T-cell (primary cell): ENCODE data around the gene PKIG. TPM values are rescaled to one million over a fixed set of nuclear protein-coding genes. Genes with fewer than 3 reads are reported as not detected.

Experiments
- ATAC-seq, 4 experiments: fragments of 200-7000 bp in 3 of 4; fragments of 150-1000 bp in 1 of 4; cut with Tn5 transposase; replicated peaks in 1 of 4; 1 replicate in 3 of 4; 2 replicates in 1 of 4; pipeline ENCODE4 v1.10.0; 2021; ENCODE audit warnings: moderate library complexity in 3 of 4, mild to moderate bottlenecking in 2 of 4, moderate number of reproducible peaks in 1 of 4
- CTCF ChIA-PET, 2 donors: fragments of 300-600 bp; sonication (Branson Sonifier 250); formaldehyde crosslinking; loops; one replicate each; lab custom pipeline; 2022; ENCODE audit warnings: antibody characterized with exemption in 2 of 2; lab: Charles Lee
- POLR2A ChIA-PET, 2 donors: fragments of 300-600 bp; sonication (Branson Sonifier 250); formaldehyde crosslinking; loops; one replicate each; lab custom pipeline; 2022; ENCODE audit warnings: antibody characterized with exemption in 2 of 2; lab: Charles Lee
- DNase-seq, 35 experiments: peaks; one replicate each; pipeline versions ENCODE4 v3.0.0 to v3.0.0-alpha.2; 2013 to 2023
- H3K27ac ChIP-seq: one replicate; pipeline ENCODE4 v1.5.1; 2013; ENCODE audit warnings: low read length
- H3K27me3 ChIP-seq, 2 experiments: replicated peaks in 1 of 2; 1 replicate in 1 of 2; 2 replicates in 1 of 2; pipeline versions ENCODE4 v1.6.1 to v1.7.0; 2013; ENCODE audit warnings: low read length in 1 of 2, mixed read lengths in 1 of 2; ENCODE audit not compliant: control insufficient read depth in 2 of 2, insufficient read depth in 2 of 2; ENCODE audit errors: extremely low read depth in 1 of 2
- H3K36me3 ChIP-seq, 2 donors: 1 replicate in 1 of 2; 2 replicates in 1 of 2; pipeline versions ENCODE4 v1.6.1 to v1.7.0; 2013; ENCODE audit warnings: low read length in 1 of 2; ENCODE audit not compliant: control insufficient read depth in 2 of 2, insufficient read depth in 1 of 2; ENCODE audit errors: extremely low read depth in 1 of 2
- H3K4me1 ChIP-seq, 2 experiments: 1 replicate in 1 of 2; 2 replicates in 1 of 2; pipeline versions ENCODE4 v1.6.1 to v1.7.0; 2013; ENCODE audit warnings: low read length in 2 of 2, mixed read lengths in 1 of 2; ENCODE audit not compliant: insufficient read depth in 2 of 2, control insufficient read depth in 1 of 2; ENCODE audit errors: extremely low read depth in 1 of 2
- H3K4me3 ChIP-seq, 2 donors: 1 replicate in 1 of 2; 2 replicates in 1 of 2; pipeline versions ENCODE4 v1.5.1 to v1.7.0; 2013; ENCODE audit warnings: mild to moderate bottlenecking in 2 of 2, low read length in 1 of 2, moderate library complexity in 1 of 2; ENCODE audit not compliant: control insufficient read depth in 1 of 2; ENCODE audit errors: extremely low read depth in 1 of 2
- H3K9me3 ChIP-seq: 2 replicates; pipeline ENCODE4 v1.7.0; 2013
- H3K27ac Mint-ChIP-seq, 2 donors: one replicate each; pipeline ENCODE4 v1.8.0; 2020 to 2021; ENCODE audit warnings: mild to moderate bottlenecking in 2 of 2, mixed read lengths in 2 of 2
- H3K27me3 Mint-ChIP-seq, 2 donors: one replicate each; pipeline ENCODE4 v1.8.0; 2021 to 2022; ENCODE audit warnings: mixed read lengths in 2 of 2
- H3K36me3 Mint-ChIP-seq: one replicate; pipeline ENCODE4 v1.8.0; 2021; ENCODE audit warnings: mixed read lengths
- H3K4me1 Mint-ChIP-seq, 3 donors: one replicate each; pipeline ENCODE4 v1.8.0; 2020 to 2022; ENCODE audit warnings: mixed read lengths in 3 of 3, mild to moderate bottlenecking in 1 of 3
- H3K4me3 Mint-ChIP-seq, 3 donors: one replicate each; pipeline ENCODE4 v1.8.0; 2020 to 2022; ENCODE audit warnings: mild to moderate bottlenecking in 3 of 3, mixed read lengths in 3 of 3, moderate library complexity in 3 of 3
- H3K9me3 Mint-ChIP-seq, 3 donors: one replicate each; pipeline ENCODE4 v1.8.0; 2020 to 2022; ENCODE audit warnings: mixed read lengths in 3 of 3
- WGBS: methylation state at CpG from one replicate; pipeline ENCODE4 v1.1.5; 2013; ENCODE audit warnings: missing lambda C conversion rate; ENCODE audit not compliant: insufficient coverage; 5-methylcytosine and 5-hydroxymethylcytosine counted together
- total RNA-seq, 35 experiments: library from RNA in 6 of 35; stranded (reverse) in 6 of 35; fragments of 120-200 nt in 1 of 35; gene quantifications; one replicate each; pipeline versions ENCODE4 v1.2.1 to v1.2.4 and lab custom pipeline; 2013 to 2026

Gene PKIG
- total RNA-seq, 5 donors from 2014 or later (not counting 1 experiment from before 2014, with no cell fraction given): 2.1 to 7.7 (median 4.7) TPM

- Histone ChIP-seq H3K9me3 (no peaks in the 10 kb centered on the region), H3K36me3 (no peaks in the 10 kb centered on the region)
- no peaks in the 10 kb centered on the region for H3K4me1 Mint-ChIP-seq
Measured at GRCh38 chr20:44561876-44562275, 20.5 kb upstream of the PKIG start.

GRCh38 chr20:44566018-44566417 is 16.4 kb upstream of the PKIG start:
- no peaks in the 10 kb centered on the region for H3K36me3 Mint-ChIP-seq
- H3K4me3 Mint-ChIP-seq: no peak overlapping the region
- no CpG with 5 or more reads among the region's 3 CpGs for WGBS
- H3K36me3 ChIP-seq: no peaks in the 10 kb centered on the region
- POLR2A ChIA-PET: no interaction called here
- no peaks in the 10 kb centered on the region for H3K9me3 ChIP-seq
- DNase-seq (no peak), ATAC-seq (no peak)
- peaks cover 0 to 2% of the 10 kb centered on the region in 2 experiments for H3K27me3 ChIP-seq
- H3K27ac ChIP-seq: no peak overlapping the region
- H3K4me3 ChIP-seq: no peak overlapping the region
- no peaks in the 10 kb centered on the region for H3K4me1 ChIP-seq
- CTCF ChIA-PET: no interaction called here
- H3K27ac Mint-ChIP-seq: no peak overlapping the region
- H3K4me1 Mint-ChIP-seq: peaks cover 2 to 4% (median 4%) of the 10 kb centered on the region in 3 donors
- H3K9me3 Mint-ChIP-seq: no peaks in the 10 kb centered on the region
- peaks cover 0 to 1% of the 10 kb centered on the region in 2 donors for H3K27me3 Mint-ChIP-seq

More at GRCh38 chr20:44561876-44562275, 20.5 kb upstream of the PKIG start:
- H3K36me3 Mint-ChIP-seq: no peaks in the 10 kb centered on the region
- Histone ChIP-seq H3K27ac (no peak overlapping the region), H3K27me3 (peaks cover 0 to 4% of the 10 kb centered on the region in 2 experiments), H3K4me3 (no peak overlapping the region), H3K4me1 (no peaks in the 10 kb centered on the region)
- H3K9me3 Mint-ChIP-seq: no peaks in the 10 kb centered on the region
- H3K27ac Mint-ChIP-seq: peak overlapping the region in 1 of 2 donors; percentile 70
- ChIA-PET POLR2A (no interaction called here), CTCF (interaction anchor here in 1 of 2 donors (0.6 kb wide), 1 partner anchor 19 kb away, joined by 3 read pairs; no protein-coding TSS in a partner anchor)
- ATAC-seq: no peak
- no peak for DNase-seq
- H3K4me3 Mint-ChIP-seq: no peak overlapping the region
- H3K27me3 Mint-ChIP-seq: peaks cover 0 to 3% of the 10 kb centered on the region in 2 donors

- Mint-ChIP-seq H3K4me3 (no peak overlapping the region), H3K27me3 (peaks cover 0 to 1% of the 10 kb centered on the region in 2 donors), H3K4me1 (peaks cover 5 to 11% (median 9%) of the 10 kb centered on the region in 3 donors), H3K27ac (no peak overlapping the region), H3K9me3 (no peaks in the 10 kb centered on the region), H3K36me3 (no peaks in the 10 kb centered on the region)
- Histone ChIP-seq H3K4me3 (no peak overlapping the region), H3K27me3 (peaks cover 0 to 2% of the 10 kb centered on the region in 2 experiments), H3K36me3 (no peaks in the 10 kb centered on the region), H3K9me3 (no peaks in the 10 kb centered on the region), H3K4me1 (peaks cover 0 to 5% of the 10 kb centered on the region in 2 experiments), H3K27ac (no peak overlapping the region)
- POLR2A ChIA-PET: no interaction called here
- CTCF ChIA-PET: no interaction called here
- no peak for DNase-seq
- no peak for ATAC-seq
Measured at GRCh38 chr20:44566811-44567210, 15.6 kb upstream of the PKIG start.

- Histone ChIP-seq H3K27ac (no peak overlapping the region), H3K4me3 (no peak overlapping the region), H3K4me1 (peaks cover 0 to 5% of the 10 kb centered on the region in 2 experiments), H3K9me3 (no peaks in the 10 kb centered on the region), H3K27me3 (no peaks in the 10 kb centered on the region), H3K36me3 (no peaks in the 10 kb centered on the region)
- no peak overlapping the region for H3K27ac Mint-ChIP-seq
- H3K36me3 Mint-ChIP-seq: no peaks in the 10 kb centered on the region
- H3K9me3 Mint-ChIP-seq: no peaks in the 10 kb centered on the region
- no CpG with 5 or more reads among the region's 1 CpG for WGBS
- H3K27me3 Mint-ChIP-seq: peaks cover 0 to 1% of the 10 kb centered on the region in 2 donors
- ATAC-seq: no peak
- POLR2A ChIA-PET: no interaction called here
- CTCF ChIA-PET: no interaction called here
- peaks cover 5 to 11% (median 9%) of the 10 kb centered on the region in 3 donors for H3K4me1 Mint-ChIP-seq
- DNase-seq: no peak
- H3K4me3 Mint-ChIP-seq: no peak overlapping the region
Measured at GRCh38 chr20:44570367-44570766, 12.0 kb upstream of the PKIG start.

- DNase-seq (no peak), ATAC-seq (peak; percentile 60 to 78 (median 76))
- no peaks in the 10 kb centered on the region for H3K36me3 Mint-ChIP-seq
- no peak overlapping the region for H3K4me3 ChIP-seq
- peaks cover 0 to 1% of the 10 kb centered on the region in 2 donors for H3K27me3 Mint-ChIP-seq
- WGBS: 51% methylated on average over 2 of the region's 6 CpGs
- H3K9me3 Mint-ChIP-seq: no peaks in the 10 kb centered on the region
- H3K27ac ChIP-seq: no peak overlapping the region
- H3K4me1 ChIP-seq: peaks cover 0 to 5% of the 10 kb centered on the region in 2 experiments
- CTCF ChIA-PET: no interaction called here
- H3K9me3 ChIP-seq: no peaks in the 10 kb centered on the region
- H3K4me3 Mint-ChIP-seq: no peak overlapping the region
- H3K27me3 ChIP-seq: no peaks in the 10 kb centered on the region
- POLR2A ChIA-PET: no interaction called here
- H3K27ac Mint-ChIP-seq: peak overlapping the region in 1 of 2 donors; percentile 49
- H3K4me1 Mint-ChIP-seq: peaks cover 9 to 19% (median 12%) of the 10 kb centered on the region in 3 donors
- H3K36me3 ChIP-seq: no peaks in the 10 kb centered on the region
Measured at GRCh38 chr20:44571362-44571988, 10.9 kb upstream of the PKIG start.

GRCh38 chr20:44572551-44573500 is 9.6 kb upstream of the PKIG start:
- POLR2A ChIA-PET: no interaction called here
- WGBS: 80% methylated on average over 4 of the region's 6 CpGs
- Mint-ChIP-seq H3K27me3 (no peaks in the 10 kb centered on the region), H3K4me3 (no peak overlapping the region), H3K36me3 (no peaks in the 10 kb centered on the region), H3K9me3 (no peaks in the 10 kb centered on the region), H3K27ac (no peak overlapping the region), H3K4me1 (peaks cover 15 to 20% (median 18%) of the 10 kb centered on the region in 3 donors)
- Histone ChIP-seq H3K9me3 (no peaks in the 10 kb centered on the region), H3K27ac (no peak overlapping the region), H3K27me3 (no peaks in the 10 kb centered on the region), H3K4me3 (no peak overlapping the region), H3K36me3 (no peaks in the 10 kb centered on the region), H3K4me1 (peaks cover 0 to 5% of the 10 kb centered on the region in 2 experiments)
- ATAC-seq (no peak), DNase-seq (no peak)
- CTCF ChIA-PET: no interaction called here
